IPS-NIHi7 (cell line): ENCODE measurements around the gene SLC2A13.
"Not testable (repeated sequence)": the region's sequence is repeated elsewhere in the genome, so short reads cannot be mapped to it uniquely, and the experiment has no call there.

Experiments
- DNase-seq: peaks from one replicate; pipeline ENCODE4 v3.0.0; 2012; ENCODE audit warnings: mixed read lengths; ENCODE audit errors: extremely low spot score

SLC2A13 gene

GRCh38 chr12:40038619-40039018 is 67.3 kb downstream of the SLC2A13 start:
- DNase-seq = no peak

DNA sequence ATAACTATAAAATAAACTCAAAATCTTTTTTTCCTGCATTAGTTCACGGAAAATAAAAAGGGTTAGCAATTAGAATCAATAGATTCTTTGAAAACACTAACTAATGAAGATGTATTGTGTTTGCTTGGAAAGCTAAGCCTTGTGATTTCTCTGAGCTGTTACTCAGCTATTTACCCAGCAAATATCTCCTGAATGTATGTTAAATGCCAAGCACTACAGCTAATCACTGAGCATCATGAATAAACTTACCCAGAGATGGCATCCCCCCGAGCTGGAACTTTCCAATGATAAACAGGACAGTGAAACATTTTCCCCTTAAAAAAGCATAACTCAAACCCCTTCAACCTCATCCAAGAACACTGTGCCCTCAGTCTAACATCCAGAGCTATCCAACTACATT is 71.2 kb downstream of the SLC2A13 start:
- DNase-seq = no peak

- no peak for DNase-seq
Measured at GRCh38 chr12:40034156-40034555, 71.7 kb downstream of the SLC2A13 start.

GRCh38 chr12:40033242-40033630 is 72.6 kb downstream of the SLC2A13 start:
- DNase-seq = no peak

- DNase-seq = peak; percentile 71
Measured at GRCh38 chr12:40032433-40033241, 73.2 kb downstream of the SLC2A13 start.

DNA sequence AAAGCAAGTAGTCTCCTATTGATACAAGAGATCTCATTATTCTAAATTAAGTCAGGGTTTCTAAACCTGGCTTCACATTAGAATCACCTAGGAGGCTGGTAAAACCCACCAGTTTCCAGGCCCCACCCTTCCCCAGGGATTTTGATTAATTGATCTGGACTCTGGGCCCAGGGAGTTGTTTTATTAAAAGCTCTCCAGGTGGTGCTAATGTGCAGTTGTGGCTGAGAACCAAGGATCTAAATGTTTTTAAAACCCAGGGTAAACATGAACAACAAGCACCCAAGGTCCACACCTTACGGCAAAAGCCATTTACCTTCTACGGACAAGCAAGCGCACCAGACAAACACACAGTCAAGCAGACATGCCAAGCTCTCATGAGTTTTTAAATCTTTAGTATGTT is 73.9 kb downstream of the SLC2A13 start:
- no peak for DNase-seq

DNA sequence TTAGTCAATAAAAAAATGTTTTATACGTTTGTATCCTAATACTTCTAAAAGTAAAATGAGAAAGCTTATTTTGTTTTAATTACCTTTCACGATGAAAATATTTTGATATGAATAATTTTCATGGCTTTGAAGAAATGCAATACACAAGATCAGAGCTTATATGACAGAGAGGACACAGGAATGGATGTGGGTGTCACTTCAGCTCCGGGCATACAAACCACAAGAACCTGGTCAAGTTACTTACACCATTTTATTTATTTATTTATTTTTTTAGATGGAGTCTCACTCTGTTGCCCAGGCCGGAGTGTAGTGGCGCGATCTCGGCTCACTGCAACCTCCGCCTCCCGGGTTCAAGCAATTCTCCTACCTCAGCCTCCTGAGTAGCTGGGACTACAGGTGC is 74.9 kb downstream of the SLC2A13 start:
- DNase-seq = not testable (repeated sequence)

- DNase-seq = no peak
Measured at GRCh38 chr12:40028296-40028695, 77.6 kb downstream of the SLC2A13 start.

- DNase-seq = no peak
Measured at GRCh38 chr12:40022850-40023249, 83.0 kb downstream of the SLC2A13 start.

- no peak for DNase-seq
Measured at GRCh38 chr12:40020261-40020691, 85.6 kb downstream of the SLC2A13 start.

DNA sequence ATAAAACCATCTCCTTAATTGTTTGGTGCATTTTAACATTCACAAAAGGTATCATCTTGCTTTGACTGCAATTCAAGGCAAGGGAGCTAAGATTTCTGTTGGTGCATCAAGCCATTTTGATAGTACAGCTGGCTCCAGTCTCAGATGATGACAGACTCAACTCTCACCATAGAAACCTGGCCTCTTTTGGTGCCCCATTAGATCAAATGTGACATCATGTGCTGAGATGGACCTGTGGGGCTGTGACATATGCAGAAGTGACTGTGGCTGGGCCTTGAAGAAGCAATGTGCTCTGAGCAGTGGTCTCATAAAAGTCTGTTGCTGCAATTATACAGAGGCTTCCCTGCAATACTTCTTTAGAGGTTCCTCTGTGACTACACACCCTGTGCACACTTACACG is 88.4 kb downstream of the SLC2A13 start:
- DNase-seq = no peak

GRCh38 chr12:40016980-40017379 is 88.9 kb downstream of the SLC2A13 start:
- no peak for DNase-seq

GRCh38 chr12:40015881-40016280 is 90.0 kb downstream of the SLC2A13 start:
- DNase-seq = no peak

- no peak for DNase-seq
Measured at GRCh38 chr12:40015345-40015744, 90.5 kb downstream of the SLC2A13 start.

DNA sequence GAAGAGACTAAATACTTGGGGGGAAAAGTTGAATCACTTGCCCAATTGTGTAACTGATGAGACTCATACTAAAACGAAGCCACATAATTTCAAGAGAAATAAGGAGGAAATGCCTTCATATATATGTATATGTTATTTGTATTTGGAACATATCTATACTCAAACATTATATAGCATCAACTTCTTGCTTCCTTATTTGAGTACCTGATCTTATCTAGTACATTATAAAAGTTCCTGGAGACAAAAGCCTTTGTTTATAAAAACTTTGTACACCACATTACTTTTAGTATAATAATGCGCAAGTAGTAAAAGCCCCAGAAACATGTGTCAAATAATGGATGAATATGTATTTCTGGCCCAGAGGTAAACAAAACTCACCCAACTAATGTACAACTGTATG is 92.0 kb downstream of the SLC2A13 start:
- DNase-seq = no peak

DNA sequence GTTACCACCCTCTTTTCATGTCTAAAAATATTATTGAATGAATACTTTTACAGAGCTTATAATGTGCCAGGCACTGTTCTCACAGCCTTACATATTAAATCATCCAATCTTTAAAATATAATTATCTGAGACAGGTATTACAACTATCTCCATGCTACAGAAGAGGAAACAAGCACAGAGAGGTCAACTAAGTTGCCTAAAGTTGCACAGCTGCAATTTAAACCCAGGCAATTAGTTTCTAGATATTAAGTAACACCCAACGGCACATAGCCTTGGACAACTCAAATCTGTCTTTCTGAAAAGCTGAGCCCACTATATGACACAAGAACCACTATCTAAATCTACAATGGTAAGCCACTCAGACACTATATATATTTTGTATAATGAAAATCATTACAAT is 92.6 kb downstream of the SLC2A13 start:
- DNase-seq = no peak

DNA sequence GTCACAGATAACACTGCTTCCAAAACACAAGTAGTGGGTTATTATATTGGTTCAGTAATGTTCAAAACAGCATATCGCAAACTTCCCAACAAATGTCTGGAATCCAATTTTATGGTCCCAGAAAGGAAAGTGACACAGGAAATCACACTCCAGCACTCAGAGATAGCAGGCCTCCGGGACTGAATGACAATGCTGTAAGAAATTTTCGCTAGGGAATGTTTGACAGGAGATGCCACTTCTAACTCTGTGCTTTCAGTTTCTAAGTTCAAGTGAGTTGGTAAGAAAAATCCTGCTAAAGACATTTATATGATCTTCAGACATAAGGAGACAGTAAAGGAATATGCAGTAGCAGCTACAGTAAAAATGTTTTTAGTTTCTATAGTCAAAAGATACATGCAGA is 93.2 kb downstream of the SLC2A13 start:
- no peak for DNase-seq

GRCh38 chr12:40011775-40012129 is 94.1 kb downstream of the SLC2A13 start:
- DNase-seq = no peak

GRCh38 chr12:40010899-40011774 is 94.7 kb downstream of the SLC2A13 start:
- DNase-seq = peak; percentile 65

GRCh38 chr12:40002178-40003169 is 103.4 kb downstream of the SLC2A13 start:
- DNase-seq = no peak

- no peak for DNase-seq
Measured at GRCh38 chr12:40001406-40001805, 104.5 kb downstream of the SLC2A13 start.

GRCh38 chr12:40000884-40001283 is 105.0 kb downstream of the SLC2A13 start:
- no peak for DNase-seq
